ENCODE measurements around the gene TREM2. TPM values are rescaled to one million over a fixed set of nuclear protein-coding genes. Genes with fewer than 3 reads are reported as not detected.
A peak's percentile ranks its signal among the peaks of the same experiment; 100 is the strongest.

Gene TREM2
- total and polyA plus RNA-seq, 2 of the 8 experiments (the other 6 are each of a cell fraction or from before 2014, with no cell fraction given): 0.20 TPM; not detected in 1

DNA sequence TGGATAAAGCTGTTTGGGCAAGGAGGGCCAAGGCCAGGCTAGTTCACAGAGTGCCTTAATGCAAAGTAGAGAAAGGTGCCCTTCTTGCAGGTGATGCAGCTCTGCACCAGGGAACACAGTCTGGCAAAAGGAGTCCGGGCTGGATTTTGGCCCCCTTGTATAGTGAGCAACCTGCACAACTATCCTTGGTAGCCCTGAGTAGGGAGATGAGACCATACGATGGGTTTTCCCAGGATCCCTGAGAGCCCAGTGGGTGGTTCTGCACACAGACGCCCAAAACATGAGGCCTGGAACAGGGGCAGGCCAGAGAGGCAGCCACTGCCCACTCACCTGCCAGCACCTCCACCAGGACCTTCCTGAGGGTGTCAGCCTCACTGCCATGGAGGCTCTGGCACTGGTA is 2.0 kb downstream of the TREM2 start:
- H4K91ac ChIP-seq (replicated peaks; ENCODE audit: insufficient read length, low read length): no peak overlapping the region
- H3K23me2 ChIP-seq (ENCODE audit: low read depth, low read length): no peaks in the 10 kb centered on the region
- H3K9ac ChIP-seq (replicated peaks in 1 of 4; ENCODE audit: extremely low read depth in 1 of 4, low read depth in 3 of 4, low read length in 3 of 4): no peak overlapping the region
- H2BK120ac ChIP-seq (replicated peaks; ENCODE audit: low read depth, low read length): no peak overlapping the region
- ChIA-PET CTCF (ENCODE audit: partially characterized antibody) (interaction anchor here (2.1 kb wide), 1 partner anchor 31 kb away, joined by 6 read pairs; no protein-coding TSS in a partner anchor), POLR2A (ENCODE audit: partially characterized antibody) (no interaction called here)
- H3K36me3 ChIP-seq (ENCODE audit: control insufficient read depth in 2 of 4, insufficient read depth in 4 of 4, low read length in 3 of 4): no peaks in the 10 kb centered on the region
- H3K4me3 ChIP-seq (ENCODE audit: extremely low read depth in 1 of 4, insufficient read depth in 2 of 4, low read depth in 3 of 4, low read length in 4 of 4): no peak overlapping the region
- WGBS, 2 experiments (ENCODE audit: extremely low coverage in 1 of 2, insufficient coverage in 1 of 2, insufficient read length in 1 of 2, insufficient replicate concordance in 2 of 2, low coverage in 1 of 2, low lambda C conversion rate in 2 of 2, missing lambda C conversion rate in 1 of 2): 89% methylated on average over 3 of the region's 3 CpGs; no CpG with 5 or more reads in 1 of the 2 experiments
- H2AFZ ChIP-seq (ENCODE audit: low read length): no peak overlapping the region
- no peak overlapping the region for H3K18ac ChIP-seq (ENCODE audit: extremely low read depth, low read length)
- no peaks in the 10 kb centered on the region for H3K27me3 ChIP-seq (replicated peaks in 1 of 4; ENCODE audit: control insufficient read depth in 3 of 4, extremely low read depth in 1 of 4, insufficient read depth in 3 of 4, low read length in 3 of 4)
- no peak overlapping the region for H3K4ac ChIP-seq (replicated peaks; ENCODE audit: insufficient read length, low read depth, low read length)
- no peak overlapping the region for H2BK5ac ChIP-seq (ENCODE audit: low read depth, low read length)
- H2AK5ac ChIP-seq (ENCODE audit: low read depth, low read length): 0 out of 2 replicates have a peak overlapping the region, but pooled peaks have one; percentile 24
- no peak overlapping the region for H3K4me2 ChIP-seq (ENCODE audit: insufficient read depth in 1 of 2, low read depth in 2 of 2, low read length in 2 of 2)
- no peak overlapping the region for H4K5ac ChIP-seq (ENCODE audit: insufficient read length, low read depth, low read length)
- no peak overlapping the region for H4K8ac ChIP-seq (ENCODE audit: extremely low read depth, insufficient read depth, low read length)
- H2BK20ac ChIP-seq (ENCODE audit: low read length): no peak overlapping the region
- no peaks in the 10 kb centered on the region for H3K4me1 ChIP-seq (replicated peaks in 1 of 4; ENCODE audit: control insufficient read depth in 3 of 4, insufficient read depth in 4 of 4, low read length in 3 of 4)
- TF ChIP-seq SRF (IDR thresholded peaks at IDR 0.05; ENCODE audit: low read depth, low read length) (no peak), POLR2AphosphoS5 (IDR thresholded peaks at IDR 0.05; ENCODE audit: low read depth, low read length) (no peak), GTF2F1 (IDR thresholded peaks at IDR 0.05; ENCODE audit: borderline replicate concordance, low read depth, low read length) (no peak), GABPA (IDR thresholded peaks at IDR 0.05; ENCODE audit: borderline replicate concordance, insufficient read depth, low read length) (no peak), FOSL1 (IDR thresholded peaks at IDR 0.05; ENCODE audit: insufficient read depth, low read depth, low read length) (no peak), HDAC2 (IDR thresholded peaks at IDR 0.05; ENCODE audit: borderline replicate concordance in 1 of 2, low read depth in 2 of 2, low read length in 2 of 2) (no peak), MAFK (IDR thresholded peaks at IDR 0.05; ENCODE audit: low read depth, low read length) (no peak), SAP30 (IDR thresholded peaks at IDR 0.05; ENCODE audit: insufficient read depth, insufficient replicate concordance, low read length) (no peak), POU5F1 (IDR thresholded peaks at IDR 0.05; ENCODE audit: low read depth, low read length) (no peak), RXRA (IDR thresholded peaks at IDR 0.05; ENCODE audit: insufficient read depth, low read depth, low read length) (no peak), BACH1 (IDR thresholded peaks at IDR 0.05; ENCODE audit: low read length) (no peak), SIN3A (conservative IDR thresholded peaks at IDR 0.05 in 1 of 2, IDR thresholded peaks at IDR 0.05 in 1 of 2; ENCODE audit: low read depth in 1 of 2, low read length in 2 of 2) (no peak)
- TF ChIP-seq, protein P1, sequence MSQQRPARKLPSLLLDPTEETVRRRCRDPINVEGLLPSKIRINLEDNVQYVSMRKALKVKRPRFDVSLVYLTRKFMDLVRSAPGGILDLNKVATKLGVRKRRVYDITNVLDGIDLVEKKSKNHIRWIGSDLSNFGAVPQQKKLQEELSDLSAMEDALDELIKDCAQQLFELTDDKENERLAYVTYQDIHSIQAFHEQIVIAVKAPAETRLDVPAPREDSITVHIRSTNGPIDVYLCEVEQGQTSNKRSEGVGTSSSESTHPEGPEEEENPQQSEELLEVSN (IDR thresholded peaks at IDR 0.05): no peak
- H2BK12ac ChIP-seq (ENCODE audit: low read depth, low read length): no peak overlapping the region
- H4K20me1 ChIP-seq (replicated peaks in 1 of 2; ENCODE audit: control insufficient read depth in 1 of 2, insufficient read depth in 2 of 2, low read length in 2 of 2): no peaks in the 10 kb centered on the region
- no peak overlapping the region for H3K27ac ChIP-seq (ENCODE audit: low read depth, low read length)
- DNase-seq (ENCODE audit: low read depth in 1 of 2, low spot score in 2 of 2) (peak in 1 of 2 experiments; percentile 31), FAIRE-seq (no peak)
- no peak overlapping the region for H3K14ac ChIP-seq (ENCODE audit: insufficient read length)
- H3K56ac ChIP-seq (replicated peaks; ENCODE audit: insufficient read length, low read depth, low read length): no peak overlapping the region
- peak overlapping the region; percentile 46; the same call in 1 of the 2 replicates for H2BK15ac ChIP-seq (ENCODE audit: low read length)
- no peak overlapping the region for H3K23ac ChIP-seq (ENCODE audit: insufficient read length)
- no peaks in the 10 kb centered on the region for H3K79me1 ChIP-seq (ENCODE audit: low read depth, low read length)
- no peaks in the 10 kb centered on the region for H3K9me3 ChIP-seq (ENCODE audit: insufficient read depth in 2 of 2, low read depth in 1 of 2, low read length in 1 of 2)
- no peaks in the 10 kb centered on the region for H3K79me2 ChIP-seq (ENCODE audit: control insufficient read depth in 1 of 2, insufficient read depth in 2 of 2, low read length in 2 of 2)
